ENCODE measurements around the gene ADGRL2.

DNA sequence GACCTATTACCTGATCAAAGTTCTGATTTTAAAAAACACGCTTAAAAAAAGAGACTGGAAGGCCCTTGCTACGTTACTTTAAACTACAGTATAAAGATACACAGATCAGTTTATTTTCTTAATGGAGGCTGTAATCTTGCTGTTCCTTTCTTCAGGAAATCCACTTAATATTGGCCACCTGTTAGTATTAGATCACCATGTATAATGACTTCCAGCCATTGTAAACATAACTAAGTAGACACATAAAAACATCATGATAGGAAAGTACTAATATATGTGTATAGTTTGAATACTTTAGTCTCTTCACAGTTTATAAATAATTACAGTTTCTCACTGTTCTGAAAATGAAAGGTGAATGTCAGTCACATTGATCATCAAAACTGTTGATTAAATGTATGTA is 68.6 kb downstream of the ADGRL2 start:
- TF ChIP-seq, protein P1, sequence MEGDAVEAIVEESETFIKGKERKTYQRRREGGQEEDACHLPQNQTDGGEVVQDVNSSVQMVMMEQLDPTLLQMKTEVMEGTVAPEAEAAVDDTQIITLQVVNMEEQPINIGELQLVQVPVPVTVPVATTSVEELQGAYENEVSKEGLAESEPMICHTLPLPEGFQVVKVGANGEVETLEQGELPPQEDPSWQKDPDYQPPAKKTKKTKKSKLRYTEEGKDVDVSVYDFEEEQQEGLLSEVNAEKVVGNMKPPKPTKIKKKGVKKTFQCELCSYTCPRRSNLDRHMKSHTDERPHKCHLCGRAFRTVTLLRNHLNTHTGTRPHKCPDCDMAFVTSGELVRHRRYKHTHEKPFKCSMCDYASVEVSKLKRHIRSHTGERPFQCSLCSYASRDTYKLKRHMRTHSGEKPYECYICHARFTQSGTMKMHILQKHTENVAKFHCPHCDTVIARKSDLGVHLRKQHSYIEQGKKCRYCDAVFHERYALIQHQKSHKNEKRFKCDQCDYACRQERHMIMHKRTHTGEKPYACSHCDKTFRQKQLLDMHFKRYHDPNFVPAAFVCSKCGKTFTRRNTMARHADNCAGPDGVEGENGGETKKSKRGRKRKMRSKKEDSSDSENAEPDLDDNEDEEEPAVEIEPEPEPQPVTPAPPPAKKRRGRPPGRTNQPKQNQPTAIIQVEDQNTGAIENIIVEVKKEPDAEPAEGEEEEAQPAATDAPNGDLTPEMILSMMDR (conservative IDR thresholded peaks at IDR 0.05; ENCODE audit: low read depth in 2 of 2), result no peak
- TF ChIP-seq POLR2AphosphoS5 (IDR thresholded peaks at IDR 0.05; ENCODE audit: low read depth) (no peak), JUNB (IDR thresholded peaks at IDR 0.05; ENCODE audit: unreplicated experiment) (no peak)
- TF ChIP-seq, protein P2, sequence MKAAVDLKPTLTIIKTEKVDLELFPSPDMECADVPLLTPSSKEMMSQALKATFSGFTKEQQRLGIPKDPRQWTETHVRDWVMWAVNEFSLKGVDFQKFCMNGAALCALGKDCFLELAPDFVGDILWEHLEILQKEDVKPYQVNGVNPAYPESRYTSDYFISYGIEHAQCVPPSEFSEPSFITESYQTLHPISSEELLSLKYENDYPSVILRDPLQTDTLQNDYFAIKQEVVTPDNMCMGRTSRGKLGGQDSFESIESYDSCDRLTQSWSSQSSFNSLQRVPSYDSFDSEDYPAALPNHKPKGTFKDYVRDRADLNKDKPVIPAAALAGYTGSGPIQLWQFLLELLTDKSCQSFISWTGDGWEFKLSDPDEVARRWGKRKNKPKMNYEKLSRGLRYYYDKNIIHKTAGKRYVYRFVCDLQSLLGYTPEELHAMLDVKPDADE (IDR thresholded peaks at IDR 0.05), result no peak
